Effector memory CD4-positive, alpha-beta T cell (primary cell): ENCODE data around the gene REG1B.

Experiments
- DNase-seq, 3 donors: peaks; one replicate each; pipeline ENCODE4 v3.0.0-alpha.2; 2020
- H3K27ac ChIP-seq: 2 replicates; pipeline ENCODE4 v1.7.0; 2013; ENCODE audit warnings: mild to moderate bottlenecking, low read length, moderate library complexity; ENCODE audit not compliant: insufficient read depth, poor library complexity, severe bottlenecking
- H3K27me3 ChIP-seq: replicated peaks from 2 replicates; pipeline ENCODE4 v1.7.0; 2013; ENCODE audit warnings: mild to moderate bottlenecking, low read length; ENCODE audit not compliant: insufficient read depth, control insufficient read depth, poor library complexity, severe bottlenecking
- H3K36me3 ChIP-seq: 2 replicates; pipeline ENCODE4 v1.7.0; 2013; ENCODE audit warnings: mild to moderate bottlenecking, low read length, moderate library complexity; ENCODE audit not compliant: control insufficient read depth, insufficient read depth
- H3K4me1 ChIP-seq: 2 replicates; pipeline ENCODE4 v1.7.0; 2013; ENCODE audit warnings: low read length, mild to moderate bottlenecking; ENCODE audit not compliant: control insufficient read depth, insufficient read depth, poor library complexity, severe bottlenecking
- H3K4me3 ChIP-seq: 2 replicates; pipeline ENCODE4 v1.7.0; 2013; ENCODE audit warnings: low read length, low read depth, mild to moderate bottlenecking; ENCODE audit not compliant: insufficient read depth, poor library complexity, severe bottlenecking
- H3K9me3 ChIP-seq: 2 replicates; pipeline ENCODE4 v1.7.0; 2013; ENCODE audit warnings: mild to moderate bottlenecking, low read length, moderate library complexity; ENCODE audit not compliant: control insufficient read depth

REG1B gene

DNA sequence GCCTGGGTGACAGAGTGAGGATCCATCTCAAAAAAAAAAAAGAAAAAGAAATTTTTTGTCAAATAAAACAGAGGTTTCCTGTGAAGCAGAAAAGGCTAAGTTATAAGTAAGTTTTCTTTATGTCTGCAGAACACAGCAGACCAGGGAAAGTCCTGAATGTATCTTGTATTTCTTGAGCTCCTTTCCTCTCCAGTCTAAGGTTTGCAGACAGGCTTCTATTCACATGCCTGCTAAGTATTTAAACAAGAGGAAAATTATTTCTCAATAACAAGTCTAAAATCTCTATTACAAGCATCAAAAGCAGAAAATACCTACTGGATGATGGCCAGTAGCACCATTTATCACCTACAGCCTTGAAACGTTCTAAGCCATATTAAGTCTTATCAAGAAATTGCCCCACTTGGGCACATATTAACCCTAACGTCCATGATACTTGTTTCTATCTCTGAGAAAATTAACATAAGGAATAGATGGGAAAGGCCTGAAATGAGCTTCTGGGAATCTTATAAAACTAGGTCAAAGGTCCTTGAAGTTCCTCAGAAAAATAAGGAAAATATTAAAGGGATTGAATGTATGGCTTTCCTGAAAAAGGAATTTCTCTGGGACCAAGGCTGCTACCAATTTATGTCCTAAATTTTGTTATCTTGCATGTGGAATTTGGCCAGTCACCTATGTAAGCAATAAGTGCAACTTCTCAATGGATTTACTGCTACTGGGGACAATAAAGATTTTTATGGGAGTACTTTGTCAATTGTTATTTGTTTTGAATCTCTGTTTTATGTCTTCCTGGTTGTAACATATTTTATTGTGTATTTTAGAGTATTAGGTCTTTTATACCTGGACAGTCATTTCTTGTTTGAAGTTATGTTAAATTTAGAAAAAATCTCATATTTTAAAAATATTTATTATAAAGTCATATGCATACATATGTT lies 29.5 kb upstream of the REG1B start:
- Histone ChIP-seq H3K9me3 (no peaks in the 10 kb centered on the region), H3K27me3 (no peaks in the 10 kb centered on the region), H3K27ac (no peak overlapping the region), H3K36me3 (no peaks in the 10 kb centered on the region), H3K4me3 (no peak overlapping the region), H3K4me1 (no peaks in the 10 kb centered on the region)
- DNase-seq, result no peak

DNA sequence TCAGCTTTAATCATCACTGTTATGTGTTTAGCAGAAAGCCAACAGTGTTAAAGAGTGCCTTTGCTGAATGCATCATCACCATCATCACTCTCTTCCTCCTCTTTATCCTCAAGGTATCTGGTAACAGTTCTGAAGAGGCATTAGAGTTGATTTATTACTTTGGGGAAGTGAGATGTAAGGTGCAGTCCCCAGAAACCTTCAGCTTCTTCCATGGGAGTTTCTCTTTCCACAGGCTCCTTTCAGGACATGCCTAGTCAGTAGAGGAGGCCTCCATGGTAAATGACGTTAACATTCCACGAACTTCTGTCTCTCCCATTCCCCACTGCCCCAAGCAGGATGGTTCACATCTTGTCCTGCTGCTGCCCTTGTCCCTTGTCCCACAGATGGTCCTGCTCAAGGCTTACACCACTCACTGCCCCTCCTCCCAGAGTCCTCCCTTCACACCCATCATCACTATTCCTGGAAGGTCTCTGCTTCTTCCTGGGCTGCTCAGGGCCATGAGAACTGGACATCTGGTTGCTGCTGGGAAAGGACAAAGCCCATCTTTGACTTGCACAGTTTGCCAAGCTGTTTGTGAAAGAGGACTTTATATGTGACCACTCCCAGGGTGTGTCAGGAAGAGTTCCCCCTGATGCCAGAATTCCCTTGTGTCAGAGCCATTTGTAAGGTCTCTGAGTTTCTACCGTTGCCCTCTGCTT lies 27.2 kb upstream of the REG1B start:
- H3K27ac ChIP-seq, result no peak overlapping the region
- H3K9me3 ChIP-seq, result no peaks in the 10 kb centered on the region
- H3K27me3 ChIP-seq, result no peaks in the 10 kb centered on the region

DNA sequence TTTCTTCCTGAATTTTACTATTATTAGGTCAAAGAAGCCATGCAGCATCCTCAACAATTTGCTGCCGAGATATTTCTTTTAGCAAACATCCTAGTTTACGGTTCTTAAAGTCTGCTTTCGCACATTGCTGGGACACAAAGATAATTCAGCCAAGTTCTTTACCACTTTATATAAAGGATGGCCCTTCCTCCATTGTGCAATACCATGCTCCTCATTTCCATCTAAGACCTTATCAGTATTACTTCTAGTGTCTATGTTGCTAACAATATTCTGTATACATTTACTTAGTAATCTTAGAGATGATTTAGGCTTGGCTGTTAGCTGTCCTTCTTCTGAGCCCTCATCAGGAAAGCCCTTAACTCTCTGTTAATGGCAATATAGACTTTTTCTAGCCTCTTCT lies 24.5 kb upstream of the REG1B start:
- H3K27me3 ChIP-seq, result no peaks in the 10 kb centered on the region

More for the DNA sequence above, 27.2 kb upstream of the REG1B start:
- Histone ChIP-seq H3K4me3 (no peak overlapping the region), H3K36me3 (no peaks in the 10 kb centered on the region), H3K4me1 (no peaks in the 10 kb centered on the region)
- DNase-seq, result no peak

DNA sequence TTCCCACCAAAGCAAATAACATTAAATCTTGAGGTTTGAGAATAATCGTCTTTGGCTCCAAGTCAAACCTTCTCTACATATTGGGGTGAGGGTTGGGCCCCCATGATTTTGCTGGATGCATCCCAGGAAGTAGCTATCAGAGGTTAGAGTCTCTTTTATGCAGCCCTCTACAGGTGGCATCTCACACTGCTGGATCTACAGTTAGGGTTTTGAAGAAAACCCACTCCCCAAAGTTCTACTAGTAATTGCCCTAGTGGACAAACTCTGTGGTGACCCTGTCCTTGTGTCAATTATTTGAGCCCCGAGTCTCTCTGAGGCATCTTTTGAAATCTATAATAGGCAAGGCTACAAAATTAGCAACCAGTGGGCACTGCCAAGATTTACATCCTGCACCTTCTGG lies 17.5 kb upstream of the REG1B start:
- H3K27ac ChIP-seq, result no peak overlapping the region
- no peak overlapping the region for H3K4me3 ChIP-seq
- DNase-seq, result no peak
- no peaks in the 10 kb centered on the region for H3K27me3 ChIP-seq
- H3K36me3 ChIP-seq, result no peaks in the 10 kb centered on the region
- no peaks in the 10 kb centered on the region for H3K4me1 ChIP-seq
- H3K9me3 ChIP-seq, result no peaks in the 10 kb centered on the region

More for the DNA sequence above, 24.5 kb upstream of the REG1B start:
- Histone ChIP-seq H3K27ac (no peak overlapping the region), H3K4me1 (no peaks in the 10 kb centered on the region), H3K4me3 (no peak overlapping the region), H3K9me3 (no peaks in the 10 kb centered on the region), H3K36me3 (no peaks in the 10 kb centered on the region)
- no peak for DNase-seq

DNA sequence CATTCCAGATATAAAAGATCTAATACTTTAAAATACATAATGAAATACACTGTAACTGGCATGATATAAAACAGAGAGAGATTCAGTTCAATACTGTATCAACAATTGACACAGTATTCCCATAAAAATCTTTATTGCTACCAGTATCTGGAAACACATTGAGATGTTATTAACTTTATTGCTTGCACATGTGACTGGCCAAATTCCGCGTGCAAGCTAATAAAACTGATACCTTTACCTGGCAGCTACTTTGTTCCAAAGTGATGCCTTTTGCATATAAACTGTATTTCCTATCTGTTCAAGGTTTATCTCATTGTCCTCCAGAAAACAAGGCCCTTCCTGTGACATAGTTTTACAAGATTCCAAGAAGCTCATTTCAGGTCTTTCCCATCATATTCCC lies 15.4 kb upstream of the REG1B start:
- Histone ChIP-seq H3K27ac (no peak overlapping the region), H3K4me3 (no peak overlapping the region), H3K9me3 (no peaks in the 10 kb centered on the region), H3K4me1 (no peaks in the 10 kb centered on the region), H3K27me3 (no peaks in the 10 kb centered on the region), H3K36me3 (no peaks in the 10 kb centered on the region)
- no peak for DNase-seq

DNA sequence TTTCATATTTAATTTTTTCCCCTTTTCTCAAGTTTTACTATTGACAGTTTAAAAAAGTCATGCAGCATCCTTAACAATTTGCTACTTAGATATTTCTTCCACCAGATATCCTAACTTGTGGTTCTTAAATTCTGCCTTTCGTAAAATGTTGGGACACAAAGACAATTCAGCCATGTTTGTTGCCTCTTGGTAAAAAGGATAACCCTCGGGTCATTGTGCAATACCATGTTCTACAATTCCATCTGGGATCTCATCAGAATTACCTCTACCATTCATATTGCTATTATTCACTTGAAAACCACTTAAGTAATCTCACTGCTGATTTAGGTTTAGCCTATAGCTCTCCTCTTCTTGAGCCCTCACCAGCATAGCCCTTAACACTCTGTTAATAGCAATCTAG lies 13.2 kb upstream of the REG1B start:
- no peaks in the 10 kb centered on the region for H3K36me3 ChIP-seq
- no peaks in the 10 kb centered on the region for H3K4me1 ChIP-seq
- no peaks in the 10 kb centered on the region for H3K9me3 ChIP-seq
- no peaks in the 10 kb centered on the region for H3K27me3 ChIP-seq
- no peak overlapping the region for H3K27ac ChIP-seq
- no peak for DNase-seq
- H3K4me3 ChIP-seq, result no peak overlapping the region

DNA sequence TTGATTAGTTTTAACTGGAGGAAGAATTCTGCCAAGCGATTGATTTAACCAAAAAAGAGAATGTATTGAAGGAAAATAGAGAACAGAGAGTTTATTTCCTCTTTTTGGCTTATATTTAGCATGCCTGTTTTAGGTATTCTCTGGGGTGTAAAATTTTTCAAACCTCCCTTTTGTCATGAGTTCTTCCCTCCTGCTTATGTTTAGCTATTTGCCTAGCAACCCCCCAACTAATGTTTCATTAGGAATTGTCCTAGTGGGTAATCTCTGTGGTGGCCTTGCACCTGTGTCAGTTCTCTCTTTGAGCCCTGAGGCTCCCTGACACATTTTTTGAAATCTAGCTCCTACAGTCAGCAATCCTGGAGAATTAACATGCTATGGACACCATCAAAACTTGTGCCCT lies 12.5 kb upstream of the REG1B start:
- H3K27me3 ChIP-seq, result no peaks in the 10 kb centered on the region
- H3K4me3 ChIP-seq, result no peak overlapping the region
- no peaks in the 10 kb centered on the region for H3K9me3 ChIP-seq
- no peaks in the 10 kb centered on the region for H3K4me1 ChIP-seq
- H3K36me3 ChIP-seq, result no peaks in the 10 kb centered on the region
- no peak for DNase-seq
- no peak overlapping the region for H3K27ac ChIP-seq

DNA sequence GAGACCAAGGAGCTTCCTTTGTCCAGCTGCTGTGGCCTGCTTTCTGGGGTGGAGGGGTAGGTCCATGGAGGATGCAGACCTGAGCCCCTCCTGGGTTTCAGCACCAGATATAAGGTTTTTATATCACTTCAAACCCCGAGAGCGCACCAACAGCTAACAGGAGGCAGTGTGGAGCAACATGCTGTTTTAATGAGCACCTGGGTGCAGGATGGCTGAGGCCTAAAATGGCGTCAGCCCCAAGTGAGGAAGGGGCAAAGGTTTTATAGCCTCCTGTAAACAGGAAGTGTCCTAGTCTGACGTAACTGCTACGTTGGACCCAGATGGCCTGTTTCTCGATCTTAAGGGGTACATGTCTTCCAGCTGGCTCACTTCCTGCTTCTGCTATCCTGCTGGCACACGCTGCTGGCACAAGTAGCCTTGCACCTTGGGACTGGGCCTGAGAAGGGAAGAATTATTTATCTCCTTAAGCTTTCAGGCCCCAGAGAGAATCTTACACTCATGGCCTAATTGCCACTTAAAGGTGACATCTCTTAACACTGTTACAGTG lies 11.4 kb upstream of the REG1B start:
- Histone ChIP-seq H3K27ac (no peak overlapping the region), H3K9me3 (no peaks in the 10 kb centered on the region), H3K27me3 (no peaks in the 10 kb centered on the region), H3K36me3 (no peaks in the 10 kb centered on the region), H3K4me1 (no peaks in the 10 kb centered on the region), H3K4me3 (no peak overlapping the region)
- DNase-seq, result no peak

DNA sequence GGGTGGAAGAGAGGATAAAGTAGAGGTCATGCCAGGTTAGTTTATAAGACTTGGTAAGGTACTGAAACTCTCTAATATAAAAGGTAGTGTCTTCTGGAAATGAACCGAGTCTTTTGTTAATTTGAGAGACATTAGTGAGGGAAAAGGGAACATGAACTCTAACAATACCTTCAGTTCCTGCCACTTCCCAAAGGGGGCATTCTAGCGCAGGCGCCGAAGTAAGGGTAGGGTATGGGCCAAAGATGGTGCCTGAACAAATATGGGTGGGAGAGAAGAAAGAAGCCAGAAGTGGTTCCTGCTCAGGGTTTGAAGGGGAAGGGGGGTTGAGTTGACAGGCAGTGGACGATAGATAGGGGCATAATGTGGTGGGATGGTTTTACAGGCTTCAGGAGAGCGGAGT lies 10.1 kb upstream of the REG1B start:
- no peaks in the 10 kb centered on the region for H3K36me3 ChIP-seq
- H3K4me1 ChIP-seq, result no peaks in the 10 kb centered on the region
- H3K9me3 ChIP-seq, result no peaks in the 10 kb centered on the region
- no peak overlapping the region for H3K27ac ChIP-seq
- no peak overlapping the region for H3K4me3 ChIP-seq
- no peaks in the 10 kb centered on the region for H3K27me3 ChIP-seq
- DNase-seq, result no peak

DNA sequence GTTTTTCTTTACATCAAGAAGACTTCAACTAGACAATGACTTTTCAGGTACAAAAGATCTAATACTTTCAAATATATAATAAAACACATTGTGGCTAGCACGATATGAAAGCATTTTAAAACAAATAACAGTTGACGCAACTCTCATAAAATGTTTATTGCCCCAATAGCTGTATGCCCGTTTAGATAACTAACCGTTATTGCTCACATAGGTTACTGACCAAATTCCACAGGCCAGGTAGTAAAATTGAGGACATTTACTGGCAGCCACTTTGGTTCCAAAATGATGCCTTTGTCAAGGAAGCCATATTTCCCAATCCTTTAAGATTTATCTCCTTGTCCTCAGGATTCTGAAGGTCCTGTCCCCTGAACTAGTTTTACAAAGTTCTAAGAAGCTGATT lies 2.9 kb upstream of the REG1B start:
- H3K4me1 ChIP-seq, result no peaks in the 10 kb centered on the region
- no peaks in the 10 kb centered on the region for H3K36me3 ChIP-seq
- H3K4me3 ChIP-seq, result no peak overlapping the region
- no peaks in the 10 kb centered on the region for H3K27me3 ChIP-seq
- H3K9me3 ChIP-seq, result no peaks in the 10 kb centered on the region
- H3K27ac ChIP-seq, result no peak overlapping the region
- no peak for DNase-seq
